GM12873 (cell line): ENCODE measurements around the gene KLHDC1.

Experiments used
- CTCF ChIP-seq: IDR thresholded peaks from 2 replicates; pipeline ENCODE4 v1.5.1; 2012; ENCODE audit warnings: low read depth, mild to moderate bottlenecking, moderate library complexity, low read length, control low read depth; ENCODE audit not compliant: insufficient read depth; ENCODE audit errors: missing control alignments

The KLHDC1 gene

GRCh38 chr14:49769581-49770211 is 76.8 kb downstream of the KLHDC1 start:
- TF ChIP-seq CTCF: no peak

GRCh38 chr14:49770212-49770817 is 77.4 kb downstream of the KLHDC1 start:
- no peak for TF ChIP-seq CTCF

GRCh38 chr14:49774106-49774505 is 81.2 kb downstream of the KLHDC1 start:
- TF ChIP-seq CTCF: no peak

- no peak for TF ChIP-seq CTCF
These were observed 85.5 kb downstream of the KLHDC1 start for GRCh38 chr14:49778421-49778820.

- TF ChIP-seq CTCF: no peak
These were observed 90.6 kb downstream of the KLHDC1 start for GRCh38 chr14:49783394-49784014.

GRCh38 chr14:49786315-49786714 is 93.4 kb downstream of the KLHDC1 start:
- no peak for TF ChIP-seq CTCF

GRCh38 chr14:49792618-49793017 is 99.7 kb downstream of the KLHDC1 start:
- TF ChIP-seq CTCF: no peak
